Neural cell (in vitro differentiated cells): ENCODE measurements around the gene UBFD1. TPM values are rescaled to one million over a fixed set of nuclear protein-coding genes. Genes with fewer than 3 reads are reported as not detected.

ENCODE experiments used
- H2AFZ ChIP-seq: fragments of 200-600, 300-800 bp; sonication (generic), shearing (Covaris generic); 2 replicates; pipeline ENCODE4 v1.6.0; 2014; ENCODE audit warnings: low read depth, mild to moderate bottlenecking, antibody characterized with exemption, low read length, moderate library complexity
- H3F3A ChIP-seq: fragments of 200-600 bp; shearing (Covaris generic); 2 replicates; pipeline ENCODE4 v1.6.1; 2016; ENCODE audit warnings: mild to moderate bottlenecking, moderate library complexity, mixed read lengths, antibody characterized with exemption, low read length; ENCODE audit not compliant: insufficient read depth, poor library complexity, severe bottlenecking
- H3K27ac ChIP-seq: fragments of 200-600, 300-800 bp; sonication (generic), shearing (Covaris generic); 2 replicates; pipeline ENCODE4 v1.5.1; 2014; ENCODE audit warnings: mild to moderate bottlenecking, low read length, moderate library complexity
- H3K27me3 ChIP-seq: fragments of 300-800, 200-600 bp; sonication (generic), shearing (Covaris generic); 2 replicates; pipeline ENCODE4 v1.6.0; 2014; ENCODE audit warnings: mild to moderate bottlenecking, low read depth, low read length, moderate library complexity; ENCODE audit not compliant: insufficient read depth
- H3K36me3 ChIP-seq: fragments of 300-800, 200-600 bp; sonication (generic), shearing (Covaris generic); 2 replicates; pipeline ENCODE4 v1.5.1; 2014; ENCODE audit warnings: mild to moderate bottlenecking, antibody characterized with exemption, low read length, moderate library complexity; ENCODE audit not compliant: insufficient read depth
- H3K4me2 ChIP-seq: fragments of 300-800, 200-600 bp; sonication (generic), shearing (Covaris generic); 2 replicates; pipeline ENCODE4 v1.6.0; 2014; ENCODE audit warnings: mild to moderate bottlenecking, low read length
- H3K4me3 ChIP-seq: fragments of 300-800, 200-600 bp; sonication (generic), shearing (Covaris generic); 2 replicates; pipeline ENCODE4 v1.5.1; 2014; ENCODE audit warnings: mild to moderate bottlenecking, low read length, moderate library complexity
- H3K79me2 ChIP-seq: fragments of 200-600 bp; shearing (Covaris generic); replicated peaks from 2 replicates; pipeline ENCODE4 v1.6.0; 2014; ENCODE audit warnings: mild to moderate bottlenecking, low read length, moderate library complexity; ENCODE audit not compliant: insufficient read depth
- H3K9ac ChIP-seq: fragments of 300-800, 200-600 bp; sonication (generic), shearing (Covaris generic); 2 replicates; pipeline ENCODE4 v1.6.1; 2016; ENCODE audit warnings: mild to moderate bottlenecking, low read length, mixed read lengths
- H3K9me2 ChIP-seq: fragments of 200-600 bp; shearing (Covaris generic); 2 replicates; pipeline ENCODE4 v1.6.1; 2016; ENCODE audit warnings: mild to moderate bottlenecking, low read length, mixed read lengths; ENCODE audit not compliant: insufficient read depth
- H3K9me3 ChIP-seq: fragments of 200-600, 300-800 bp; sonication (generic), shearing (Covaris generic); 2 replicates; pipeline ENCODE4 v1.6.1; 2016; ENCODE audit warnings: mild to moderate bottlenecking, mixed run types, low read length, moderate library complexity, mixed read lengths
- H4K20me1 ChIP-seq: fragments of 200-600 bp; shearing (Covaris generic); 2 replicates; pipeline ENCODE4 v1.6.1; 2016; ENCODE audit warnings: mild to moderate bottlenecking, mixed run types; ENCODE audit not compliant: insufficient read depth
- EP300 ChIP-seq: fragments of 450-650 bp; conservative IDR thresholded peaks from 2 replicates; pipeline ENCODE4 v1.6.1; 2014; ENCODE audit warnings: antibody characterized with exemption, mild to moderate bottlenecking, moderate library complexity; ENCODE audit not compliant: poor library complexity, severe bottlenecking
- EZH2 ChIP-seq: fragments of 200-600, 300-800 bp; shearing (Covaris generic), sonication (generic); IDR thresholded peaks from 2 replicates; pipeline ENCODE4 v1.6.1; 2014; ENCODE audit warnings: antibody characterized with exemption, low read length, borderline replicate concordance, mild to moderate bottlenecking; ENCODE audit not compliant: insufficient read depth, poor library complexity, severe bottlenecking
- MXI1 ChIP-seq: fragments of 450-650 bp; conservative IDR thresholded peaks from 2 replicates; pipeline ENCODE4 v1.6.1; 2014; ENCODE audit warnings: antibody characterized with exemption, mild to moderate bottlenecking; ENCODE audit not compliant: poor library complexity, severe bottlenecking
- POLR2AphosphoS5 ChIP-seq: IDR thresholded peaks from 2 replicates; pipeline ENCODE4 v1.6.1; 2012
- RAD21 ChIP-seq: fragments of 450-650 bp; conservative IDR thresholded peaks from 2 replicates; pipeline ENCODE4 v1.6.1; 2014; ENCODE audit warnings: antibody characterized with exemption, mild to moderate bottlenecking, moderate library complexity
- SMC3 ChIP-seq: fragments of 450-650 bp; conservative IDR thresholded peaks from 2 replicates; pipeline ENCODE4 v1.6.1; 2014; ENCODE audit warnings: antibody characterized with exemption, mild to moderate bottlenecking, moderate library complexity; ENCODE audit not compliant: poor library complexity
- TAF1 ChIP-seq: IDR thresholded peaks from 2 replicates; pipeline ENCODE4 v1.6.1; 2012; ENCODE audit warnings: low read depth
- polyA plus RNA-seq: library from polyadenylated mRNA; depleted of rRNA; stranded (reverse); fragments of >200 nt; gene quantifications from 2 replicates; pipeline ENCODE4 v1.2.3, GENCODE V29; 2014
- TF ChIP-seq, protein P1 (sequence below): IDR thresholded peaks from 2 replicates; pipeline ENCODE4 v1.6.1; 2012; ENCODE audit warnings: borderline replicate concordance
- TF ChIP-seq, protein P2 (sequence below): fragments of 450-650 bp; IDR thresholded peaks from 2 replicates; pipeline ENCODE4 v1.5.1; 2014; ENCODE audit warnings: antibody characterized with exemption, mild to moderate bottlenecking, moderate library complexity; ENCODE audit not compliant: poor library complexity, severe bottlenecking

Gene UBFD1
- polyA plus RNA-seq, 1 donor from 2014 or later = 94.3 TPM

DNA sequence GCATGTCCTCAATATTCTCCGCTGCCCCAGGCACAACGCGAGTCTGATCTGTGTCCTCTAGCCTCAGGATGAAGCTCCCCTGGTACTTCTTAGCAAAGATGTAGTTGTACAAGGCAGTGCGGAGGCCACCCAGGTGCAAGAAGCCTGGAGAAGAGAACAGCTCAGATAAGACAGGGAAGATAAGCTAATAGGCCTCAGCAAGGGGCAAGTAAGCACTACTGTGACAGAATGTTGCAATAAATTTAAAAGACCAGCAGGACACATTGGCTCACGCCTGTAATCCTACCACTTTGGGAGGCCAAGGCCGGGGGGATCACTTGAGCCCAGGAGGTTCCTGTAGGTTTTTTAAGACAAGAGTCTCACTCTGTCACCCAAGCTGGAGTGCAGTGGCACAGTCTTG is 5.4 kb upstream of the UBFD1 start:
- no peaks in the 10 kb centered on the region for H3K36me3 ChIP-seq
- TF ChIP-seq TAF1 (no peak), EP300 (no peak), EZH2 (no peak), SMC3 (no peak), RAD21 (no peak), MXI1 (no peak), POLR2AphosphoS5 (no peak)
- TF ChIP-seq, protein P1, sequence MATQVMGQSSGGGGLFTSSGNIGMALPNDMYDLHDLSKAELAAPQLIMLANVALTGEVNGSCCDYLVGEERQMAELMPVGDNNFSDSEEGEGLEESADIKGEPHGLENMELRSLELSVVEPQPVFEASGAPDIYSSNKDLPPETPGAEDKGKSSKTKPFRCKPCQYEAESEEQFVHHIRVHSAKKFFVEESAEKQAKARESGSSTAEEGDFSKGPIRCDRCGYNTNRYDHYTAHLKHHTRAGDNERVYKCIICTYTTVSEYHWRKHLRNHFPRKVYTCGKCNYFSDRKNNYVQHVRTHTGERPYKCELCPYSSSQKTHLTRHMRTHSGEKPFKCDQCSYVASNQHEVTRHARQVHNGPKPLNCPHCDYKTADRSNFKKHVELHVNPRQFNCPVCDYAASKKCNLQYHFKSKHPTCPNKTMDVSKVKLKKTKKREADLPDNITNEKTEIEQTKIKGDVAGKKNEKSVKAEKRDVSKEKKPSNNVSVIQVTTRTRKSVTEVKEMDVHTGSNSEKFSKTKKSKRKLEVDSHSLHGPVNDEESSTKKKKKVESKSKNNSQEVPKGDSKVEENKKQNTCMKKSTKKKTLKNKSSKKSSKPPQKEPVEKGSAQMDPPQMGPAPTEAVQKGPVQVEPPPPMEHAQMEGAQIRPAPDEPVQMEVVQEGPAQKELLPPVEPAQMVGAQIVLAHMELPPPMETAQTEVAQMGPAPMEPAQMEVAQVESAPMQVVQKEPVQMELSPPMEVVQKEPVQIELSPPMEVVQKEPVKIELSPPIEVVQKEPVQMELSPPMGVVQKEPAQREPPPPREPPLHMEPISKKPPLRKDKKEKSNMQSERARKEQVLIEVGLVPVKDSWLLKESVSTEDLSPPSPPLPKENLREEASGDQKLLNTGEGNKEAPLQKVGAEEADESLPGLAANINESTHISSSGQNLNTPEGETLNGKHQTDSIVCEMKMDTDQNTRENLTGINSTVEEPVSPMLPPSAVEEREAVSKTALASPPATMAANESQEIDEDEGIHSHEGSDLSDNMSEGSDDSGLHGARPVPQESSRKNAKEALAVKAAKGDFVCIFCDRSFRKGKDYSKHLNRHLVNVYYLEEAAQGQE = no peak
- TF ChIP-seq, protein P2, sequence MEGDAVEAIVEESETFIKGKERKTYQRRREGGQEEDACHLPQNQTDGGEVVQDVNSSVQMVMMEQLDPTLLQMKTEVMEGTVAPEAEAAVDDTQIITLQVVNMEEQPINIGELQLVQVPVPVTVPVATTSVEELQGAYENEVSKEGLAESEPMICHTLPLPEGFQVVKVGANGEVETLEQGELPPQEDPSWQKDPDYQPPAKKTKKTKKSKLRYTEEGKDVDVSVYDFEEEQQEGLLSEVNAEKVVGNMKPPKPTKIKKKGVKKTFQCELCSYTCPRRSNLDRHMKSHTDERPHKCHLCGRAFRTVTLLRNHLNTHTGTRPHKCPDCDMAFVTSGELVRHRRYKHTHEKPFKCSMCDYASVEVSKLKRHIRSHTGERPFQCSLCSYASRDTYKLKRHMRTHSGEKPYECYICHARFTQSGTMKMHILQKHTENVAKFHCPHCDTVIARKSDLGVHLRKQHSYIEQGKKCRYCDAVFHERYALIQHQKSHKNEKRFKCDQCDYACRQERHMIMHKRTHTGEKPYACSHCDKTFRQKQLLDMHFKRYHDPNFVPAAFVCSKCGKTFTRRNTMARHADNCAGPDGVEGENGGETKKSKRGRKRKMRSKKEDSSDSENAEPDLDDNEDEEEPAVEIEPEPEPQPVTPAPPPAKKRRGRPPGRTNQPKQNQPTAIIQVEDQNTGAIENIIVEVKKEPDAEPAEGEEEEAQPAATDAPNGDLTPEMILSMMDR = no peak

DNA sequence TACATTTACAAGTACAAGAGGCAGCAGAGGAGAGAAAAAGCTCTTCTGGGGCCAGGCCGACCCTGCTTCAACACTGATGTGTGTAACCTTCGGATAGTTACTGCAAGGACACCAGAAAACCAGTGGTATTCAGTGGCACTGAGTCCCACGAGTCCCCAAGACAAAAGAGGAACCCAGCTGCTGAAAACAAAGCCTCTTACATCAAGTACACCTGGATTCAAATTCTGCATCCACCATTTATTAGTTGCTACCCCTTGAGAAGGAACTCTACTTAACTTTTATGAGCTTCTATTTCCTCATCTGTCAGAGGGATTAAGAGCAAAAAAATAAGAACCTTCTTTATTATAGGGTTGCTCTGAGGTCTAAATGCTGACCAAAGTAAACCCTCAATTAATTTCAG is 3.0 kb upstream of the UBFD1 start:
- no peak overlapping the region for H3K4me2 ChIP-seq
- H3F3A ChIP-seq = no peaks in the 10 kb centered on the region
- H3K9me3 ChIP-seq = no peaks in the 10 kb centered on the region
- no peak overlapping the region for H3K9ac ChIP-seq
- no peaks in the 10 kb centered on the region for H3K27me3 ChIP-seq
- TF ChIP-seq EP300 (no peak), TAF1 (no peak), POLR2AphosphoS5 (no peak), SMC3 (no peak), RAD21 (no peak), EZH2 (no peak), MXI1 (no peak)
- TF ChIP-seq, protein P2 = no peak
- TF ChIP-seq, protein P1 = no peak
- H3K4me3 ChIP-seq = no peak overlapping the region
- no peaks in the 10 kb centered on the region for H3K36me3 ChIP-seq
- H3K9me2 ChIP-seq = no peaks in the 10 kb centered on the region
- H3K27ac ChIP-seq = no peak overlapping the region
- peaks cover 16% of the 10 kb centered on the region for H3K79me2 ChIP-seq
- no peaks in the 10 kb centered on the region for H4K20me1 ChIP-seq
- H2AFZ ChIP-seq = no peak overlapping the region

More for the DNA sequence above, 5.4 kb upstream of the UBFD1 start:
- no peaks in the 10 kb centered on the region for H3K9me3 ChIP-seq
- no peak overlapping the region for H2AFZ ChIP-seq
- H3K4me3 ChIP-seq = no peak overlapping the region
- no peak overlapping the region for H3K4me2 ChIP-seq
- no peaks in the 10 kb centered on the region for H3F3A ChIP-seq
- no peak overlapping the region for H3K27ac ChIP-seq
- no peaks in the 10 kb centered on the region for H3K79me2 ChIP-seq
- H4K20me1 ChIP-seq = no peaks in the 10 kb centered on the region
- H3K27me3 ChIP-seq = no peaks in the 10 kb centered on the region
- H3K9ac ChIP-seq = no peak overlapping the region
- no peaks in the 10 kb centered on the region for H3K9me2 ChIP-seq
